ENCODE results near the gene SRPRB.

SRPRB gene

GRCh38 chr3:133799794-133800585 lies 5.6 kb upstream of the SRPRB start:
- Mint-ChIP-seq H3K4me3 (no peak overlapping the region), H3K27me3 (peaks cover 22% of the 10 kb centered on the region)

GRCh38 chr3:133803469-133803868 lies 2.1 kb upstream of the SRPRB start:
- Mint-ChIP-seq H3K9me3 (no peaks in the 10 kb centered on the region), H3K4me3 (no peak overlapping the region), H3K27me3 (peaks cover 10% of the 10 kb centered on the region), H3K27ac (no peak overlapping the region), H3K36me3 (ENCODE audit: low read depth) (peaks cover 22% of the 10 kb centered on the region), H3K4me1 (ENCODE audit: low read depth) (peaks cover 25% of the 10 kb centered on the region)

More at GRCh38 chr3:133799794-133800585, 5.6 kb upstream of the SRPRB start:
- Mint-ChIP-seq H3K9me3 (no peaks in the 10 kb centered on the region), H3K27ac (no peak overlapping the region), H3K4me1 (ENCODE audit: low read depth) (peaks cover 2% of the 10 kb centered on the region), H3K36me3 (ENCODE audit: low read depth) (no peaks in the 10 kb centered on the region)

GRCh38 chr3:133804896-133805295 lies 719 bp upstream of the SRPRB start:
- Mint-ChIP-seq H3K27ac (peak overlapping the region; percentile 99), H3K4me3 (peak overlapping the region; percentile 99), H3K27me3 (peaks cover 7% of the 10 kb centered on the region), H3K36me3 (ENCODE audit: low read depth) (peaks cover 30% of the 10 kb centered on the region), H3K4me1 (ENCODE audit: low read depth) (peaks cover 30% of the 10 kb centered on the region), H3K9me3 (no peaks in the 10 kb centered on the region)

GRCh38 chr3:133805384-133805701 lies 272 bp upstream of the SRPRB start:
- Mint-ChIP-seq H3K4me3 (peak overlapping the region; percentile 99), H3K36me3 (ENCODE audit: low read depth) (peaks cover 35% of the 10 kb centered on the region), H3K9me3 (no peaks in the 10 kb centered on the region), H3K4me1 (ENCODE audit: low read depth) (peaks cover 30% of the 10 kb centered on the region), H3K27ac (peak overlapping the region; percentile 99), H3K27me3 (peaks cover 7% of the 10 kb centered on the region)

- H3K27ac Mint-ChIP-seq: no peak overlapping the region
- no peak overlapping the region for H3K4me3 Mint-ChIP-seq
- H3K4me1 Mint-ChIP-seq (ENCODE audit: low read depth): peaks cover 19% of the 10 kb centered on the region
- no peaks in the 10 kb centered on the region for H3K9me3 Mint-ChIP-seq
- H3K36me3 Mint-ChIP-seq (ENCODE audit: low read depth): peaks cover 64% of the 10 kb centered on the region
- no peaks in the 10 kb centered on the region for H3K27me3 Mint-ChIP-seq
Measured at GRCh38 chr3:133812872-133813271, 7.3 kb downstream of the SRPRB start.

GRCh38 chr3:133815386-133815785 lies 9.8 kb downstream of the SRPRB start:
- Mint-ChIP-seq H3K4me3 (no peak overlapping the region), H3K36me3 (ENCODE audit: low read depth) (peaks cover 63% of the 10 kb centered on the region), H3K27me3 (no peaks in the 10 kb centered on the region), H3K4me1 (ENCODE audit: low read depth) (peaks cover 10% of the 10 kb centered on the region), H3K27ac (no peak overlapping the region), H3K9me3 (no peaks in the 10 kb centered on the region)

- no peaks in the 10 kb centered on the region for H3K27me3 Mint-ChIP-seq
- no peaks in the 10 kb centered on the region for H3K9me3 Mint-ChIP-seq
- peaks cover 4% of the 10 kb centered on the region for H3K4me1 Mint-ChIP-seq (ENCODE audit: low read depth)
- H3K27ac Mint-ChIP-seq: no peak overlapping the region
- peaks cover 77% of the 10 kb centered on the region for H3K36me3 Mint-ChIP-seq (ENCODE audit: low read depth)
- no peak overlapping the region for H3K4me3 Mint-ChIP-seq
Measured at GRCh38 chr3:133820129-133820528, 14.5 kb downstream of the SRPRB start.

GRCh38 chr3:133820889-133821675 lies 15.5 kb downstream of the SRPRB start:
- Mint-ChIP-seq H3K9me3 (no peaks in the 10 kb centered on the region), H3K36me3 (ENCODE audit: low read depth) (peaks cover 80% of the 10 kb centered on the region), H3K4me3 (no peak overlapping the region), H3K4me1 (ENCODE audit: low read depth) (peaks cover 3% of the 10 kb centered on the region), H3K27ac (no peak overlapping the region), H3K27me3 (no peaks in the 10 kb centered on the region)

- Mint-ChIP-seq H3K4me3 (no peak overlapping the region), H3K4me1 (ENCODE audit: low read depth) (peaks cover 3% of the 10 kb centered on the region), H3K9me3 (no peaks in the 10 kb centered on the region), H3K36me3 (ENCODE audit: low read depth) (peaks cover 79% of the 10 kb centered on the region), H3K27me3 (no peaks in the 10 kb centered on the region), H3K27ac (no peak overlapping the region)
Measured at GRCh38 chr3:133821767-133822638, 16.4 kb downstream of the SRPRB start.

GRCh38 chr3:133824961-133825485 lies 19.4 kb downstream of the SRPRB start:
- H3K27ac Mint-ChIP-seq: no peak overlapping the region
- no peaks in the 10 kb centered on the region for H3K9me3 Mint-ChIP-seq
- no peaks in the 10 kb centered on the region for H3K27me3 Mint-ChIP-seq
- H3K36me3 Mint-ChIP-seq (ENCODE audit: low read depth): peaks cover 58% of the 10 kb centered on the region
- no peak overlapping the region for H3K4me3 Mint-ChIP-seq
- H3K4me1 Mint-ChIP-seq (ENCODE audit: low read depth): no peaks in the 10 kb centered on the region

GRCh38 chr3:133825969-133826727 lies 20.5 kb downstream of the SRPRB start:
- Mint-ChIP-seq H3K36me3 (ENCODE audit: low read depth) (peaks cover 47% of the 10 kb centered on the region), H3K9me3 (no peaks in the 10 kb centered on the region), H3K4me1 (ENCODE audit: low read depth) (no peaks in the 10 kb centered on the region), H3K27ac (no peak overlapping the region), H3K27me3 (no peaks in the 10 kb centered on the region), H3K4me3 (no peak overlapping the region)

- H3K27ac Mint-ChIP-seq: no peak overlapping the region
Measured at GRCh38 chr3:133827136-133827535, 21.5 kb downstream of the SRPRB start.

GRCh38 chr3:133827684-133828083 lies 22.1 kb downstream of the SRPRB start:
- Mint-ChIP-seq H3K9me3 (no peaks in the 10 kb centered on the region), H3K27ac (no peak overlapping the region), H3K36me3 (ENCODE audit: low read depth) (peaks cover 36% of the 10 kb centered on the region), H3K27me3 (no peaks in the 10 kb centered on the region), H3K4me1 (ENCODE audit: low read depth) (no peaks in the 10 kb centered on the region), H3K4me3 (no peak overlapping the region)

More at GRCh38 chr3:133827136-133827535, 21.5 kb downstream of the SRPRB start:
- peaks cover 41% of the 10 kb centered on the region for H3K36me3 Mint-ChIP-seq (ENCODE audit: low read depth)
- H3K4me3 Mint-ChIP-seq: no peak overlapping the region
- no peaks in the 10 kb centered on the region for H3K9me3 Mint-ChIP-seq
- no peaks in the 10 kb centered on the region for H3K4me1 Mint-ChIP-seq (ENCODE audit: low read depth)
- H3K27me3 Mint-ChIP-seq: no peaks in the 10 kb centered on the region

Data from stimulated activated naive CD8-positive, alpha-beta T cell treated with anti-CD3 and anti-CD28 coated beads, Interleukin-15, Interleukin-2, amounts not matched to agents 100 ng/mL and 50 ng/mL, for 24 hours (primary cell).